Stimulated activated CD8-positive, alpha-beta memory T cell treated with anti-CD3 and anti-CD28 coated beads, Interleukin-15, amount 100 ng/mL, for 48 hours (primary cell): ENCODE data around the gene RHOT1.

ENCODE experiments used
- DNase-seq, 2 donors: peaks; one replicate each; pipeline ENCODE4 v3.0.0-alpha.2; 2020; ENCODE audit warnings: low read depth in 2 of 2

The RHOT1 gene

DNA sequence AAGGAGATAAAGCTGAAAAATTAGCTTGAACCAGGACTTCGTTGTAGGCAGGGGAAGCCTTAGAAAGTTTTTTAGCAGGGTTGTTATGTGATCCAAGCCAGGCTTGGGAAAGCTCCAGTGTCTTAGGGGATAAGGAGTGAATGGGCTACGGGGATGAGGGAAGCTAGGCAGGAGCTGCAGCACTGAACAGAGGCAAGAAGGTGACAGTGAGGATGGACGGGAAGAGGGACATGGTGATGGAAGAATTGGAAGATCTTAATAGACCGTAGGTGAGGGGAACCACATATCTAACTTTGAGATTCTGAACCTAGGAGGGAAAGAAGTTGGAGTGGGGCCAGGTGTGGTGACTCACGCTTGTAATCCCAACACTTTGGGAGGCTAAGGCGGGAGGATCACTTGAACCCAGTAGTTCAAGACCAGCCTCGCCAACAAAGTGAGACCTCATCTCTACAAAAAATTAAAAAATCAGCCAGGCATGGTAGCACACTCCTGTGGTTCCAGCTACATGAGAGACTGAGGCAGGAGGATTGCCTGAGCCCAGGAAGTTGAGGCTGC is 126.5 kb downstream of the RHOT1 start:
- DNase-seq = no peak

DNA sequence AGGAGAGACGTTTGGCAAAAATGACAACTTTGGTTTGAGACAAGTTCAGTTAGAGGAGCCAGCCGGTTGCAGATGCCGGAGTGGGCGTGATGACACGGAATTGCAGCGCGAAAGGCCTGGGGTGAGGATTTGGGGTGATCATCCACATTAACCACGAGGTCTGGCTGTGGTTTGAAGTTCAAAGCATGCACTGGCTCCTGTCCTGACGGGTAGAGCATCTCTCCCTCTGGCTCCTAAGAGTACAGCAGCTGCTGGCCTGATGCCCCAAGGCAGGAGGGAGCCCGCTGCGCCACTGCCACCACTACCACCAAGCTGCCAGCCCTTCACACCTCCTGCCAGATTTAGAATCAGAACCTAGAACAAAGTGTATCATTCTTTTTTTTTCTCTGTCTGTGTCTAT is 127.1 kb downstream of the RHOT1 start:
- DNase-seq = no peak

DNA sequence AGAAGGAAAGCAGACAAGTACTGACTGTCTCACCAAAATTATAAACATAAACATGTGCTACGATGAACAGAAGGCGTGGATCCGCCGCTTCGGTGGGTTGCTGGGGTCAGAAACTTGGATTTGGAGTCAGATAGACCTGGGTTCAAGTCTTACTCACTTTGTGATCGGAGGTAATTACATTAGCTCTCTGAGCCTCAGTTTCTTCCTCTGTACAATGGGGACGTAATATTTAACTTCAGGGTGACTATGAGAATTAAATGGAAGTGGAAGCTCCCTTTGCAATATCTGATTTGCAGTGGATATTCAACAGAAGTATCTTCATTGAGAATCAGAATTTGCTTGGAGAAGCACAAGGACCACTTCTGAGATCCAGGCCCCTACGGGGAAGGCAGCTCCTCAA is 129.5 kb downstream of the RHOT1 start:
- no peak for DNase-seq

DNA sequence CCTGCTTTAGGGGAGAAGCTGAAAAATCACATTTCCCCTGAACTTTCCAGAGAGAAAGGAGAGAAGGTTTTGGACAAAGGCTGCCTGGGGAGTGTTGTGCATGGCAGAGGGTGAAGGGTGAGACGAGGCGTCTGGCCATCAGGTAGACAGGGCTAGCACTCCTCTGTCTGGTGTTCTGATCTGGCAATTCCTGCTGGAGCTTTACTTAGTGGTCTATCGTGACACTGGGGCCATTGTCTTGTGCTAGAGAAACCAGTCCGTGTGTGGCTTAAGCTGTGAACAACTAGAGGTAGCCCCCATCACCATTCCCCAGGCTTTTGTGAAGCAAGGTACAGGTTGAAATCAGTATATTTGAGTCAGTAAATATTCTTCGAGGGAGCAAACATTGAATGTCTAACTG is 131.8 kb downstream of the RHOT1 start:
- DNase-seq = no peak

DNA sequence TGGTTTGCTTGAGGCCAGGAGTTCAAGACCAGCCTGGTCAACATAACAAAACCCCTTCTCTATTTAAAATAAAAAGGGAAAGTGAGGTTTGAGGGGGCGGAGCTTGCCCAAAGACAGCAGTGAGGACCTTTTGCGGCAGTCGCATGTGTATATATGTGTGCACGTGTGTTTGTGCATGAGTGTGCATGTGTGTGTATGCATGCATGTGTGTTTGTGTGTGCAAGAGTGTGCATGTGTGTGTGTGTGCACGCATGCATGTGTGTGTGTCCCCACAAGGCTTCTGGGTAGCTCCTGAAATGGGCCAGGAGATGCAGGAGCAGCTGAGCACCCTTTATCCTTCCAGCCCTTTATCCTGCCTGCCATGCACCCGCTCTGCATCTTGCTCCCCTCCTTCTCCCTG is 132.3 kb downstream of the RHOT1 start:
- DNase-seq = no peak
